ENCODE measurements around the gene TUBB. TPM values are rescaled to one million over a fixed set of nuclear protein-coding genes. Genes with fewer than 3 reads are reported as not detected.
"Not testable (repeated sequence)": the region's sequence is repeated elsewhere in the genome, so short reads cannot be mapped to it uniquely, and the experiment has no call there.

The TUBB gene
- total RNA-seq, 8 experiments from 2014 or later = 425 to 1,850 (median 943) TPM

DNA sequence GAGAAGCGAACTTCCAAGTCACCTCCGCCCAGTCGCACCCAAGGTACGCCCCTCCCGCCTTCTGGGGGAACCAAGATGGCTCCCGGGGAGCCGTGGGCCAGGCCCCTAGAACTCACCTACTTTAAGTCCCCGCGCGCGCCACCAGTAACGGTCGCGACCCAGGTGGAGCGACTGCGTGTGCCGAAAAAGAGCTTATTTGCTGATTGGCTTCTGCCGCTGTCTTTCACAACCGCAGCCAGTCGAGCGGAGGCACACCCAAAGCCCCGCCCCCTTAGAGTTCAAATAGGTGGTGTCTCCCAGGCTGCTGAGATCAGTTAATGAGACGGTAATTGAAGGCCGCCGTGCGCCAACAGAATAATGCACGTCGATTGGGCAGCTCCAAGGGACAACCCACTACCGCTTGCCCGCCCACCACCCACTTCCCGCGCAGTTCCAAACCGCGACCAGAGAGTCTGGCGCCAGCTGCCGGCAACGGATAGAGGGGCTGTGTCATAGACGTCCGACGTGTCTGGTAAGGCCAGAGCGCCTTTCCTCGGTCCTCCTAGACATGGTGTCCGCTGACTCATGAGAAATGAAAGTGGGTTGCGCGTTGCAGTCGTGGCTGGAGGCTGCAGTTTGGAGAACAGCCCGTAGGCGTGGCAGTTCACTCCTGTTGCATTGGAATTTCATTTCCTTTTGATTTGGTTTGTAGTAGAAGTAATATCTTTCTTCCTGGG is 2.9 kb upstream of the TUBB start, which contains the start of gene MDC1:
MDC1 (minus strand) TSS at position 153 of the 716 bp plus-strand sequence. CDS start 2,106 bp downstream, outside the sequence.
- 0 to 4% (median 0%) methylated on average over 1 to 13 of the region's 48 CpGs; no CpG with 5 or more reads in 3 of the 10 experiments for WGBS, 10 experiments
- ATAC-seq (replicated peaks in 6 of 8) = peak; percentile 76 to 86 (median 84)
- Histone ChIP-seq H3K27ac (peak within 1 kb of the TSS; percentile 82 to 91), H3K4me1 (replicated peaks in 1 of 2) (peaks cover 18 to 22% of the 10 kb centered on the region in 2 donors), H3K4me3 (peak within 1 kb of the TSS; percentile 54 to 63 (median 55))
- in situ Hi-C loops (cut with MboI; ENCODE audit: low pct_unique_long_range_greater_than_20kb in 2 of 9, low sequenced_read_pairs in 9 of 9, unreplicated experiment in 9 of 9) = no loop called here

DNA sequence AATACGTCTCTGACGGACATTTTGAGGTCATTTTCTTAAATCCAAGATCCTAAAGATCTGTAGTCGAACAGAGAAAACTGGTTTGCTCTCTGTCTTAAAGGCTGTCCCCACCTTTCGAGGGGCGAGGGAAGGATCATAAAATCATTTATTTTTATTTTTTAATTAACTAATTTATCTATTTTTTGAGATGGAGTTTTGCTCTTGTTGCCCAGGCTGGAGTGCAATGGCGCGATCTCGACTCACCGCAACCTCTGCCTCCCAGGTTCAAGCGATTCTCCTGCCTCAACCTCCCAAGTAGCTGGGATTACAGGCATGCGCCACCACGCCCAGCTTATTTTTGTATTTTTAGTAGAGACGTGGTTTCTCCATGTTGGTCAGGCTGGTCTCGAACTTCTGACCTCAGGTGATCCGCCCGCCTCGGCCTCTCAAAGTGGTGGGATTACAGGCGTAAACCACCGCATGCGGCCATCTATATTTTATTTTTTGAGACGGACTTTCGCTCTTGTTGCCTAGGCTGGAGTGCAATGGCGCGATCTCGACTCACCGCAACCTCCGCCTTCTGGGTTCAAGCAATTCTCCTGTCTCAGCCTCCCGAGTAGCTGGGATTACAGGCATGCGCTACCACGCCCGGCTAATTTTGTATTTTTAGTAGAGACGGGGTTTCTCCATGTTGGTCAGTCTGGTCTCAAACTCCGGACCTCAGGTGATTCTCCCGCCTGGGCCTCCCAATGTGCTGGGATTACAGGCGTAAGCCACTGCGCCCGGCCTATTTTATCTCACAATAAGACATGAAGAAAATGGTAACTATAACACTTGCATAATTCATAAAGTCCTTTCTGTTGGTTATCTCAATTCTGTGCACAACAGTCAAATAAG is 2.1 kb upstream of the TUBB start:
- peak overlapping the region; percentile 54 to 63 (median 55) for H3K4me3 ChIP-seq
- H3K4me1 ChIP-seq (replicated peaks in 1 of 2) = peaks cover 22 to 30% of the 10 kb centered on the region in 2 donors
- 23 to 100% (median 48%) methylated on average over 2 to 12 of the region's 37 CpGs for WGBS, 10 experiments
- H3K27ac ChIP-seq = peak overlapping the region; percentile 81 to 84
- in situ Hi-C loops (cut with MboI; ENCODE audit: low pct_unique_long_range_greater_than_20kb in 2 of 9, low sequenced_read_pairs in 9 of 9, unreplicated experiment in 9 of 9); ATAC-seq (replicated peaks in 6 of 8): not testable (repeated sequence)

DNA sequence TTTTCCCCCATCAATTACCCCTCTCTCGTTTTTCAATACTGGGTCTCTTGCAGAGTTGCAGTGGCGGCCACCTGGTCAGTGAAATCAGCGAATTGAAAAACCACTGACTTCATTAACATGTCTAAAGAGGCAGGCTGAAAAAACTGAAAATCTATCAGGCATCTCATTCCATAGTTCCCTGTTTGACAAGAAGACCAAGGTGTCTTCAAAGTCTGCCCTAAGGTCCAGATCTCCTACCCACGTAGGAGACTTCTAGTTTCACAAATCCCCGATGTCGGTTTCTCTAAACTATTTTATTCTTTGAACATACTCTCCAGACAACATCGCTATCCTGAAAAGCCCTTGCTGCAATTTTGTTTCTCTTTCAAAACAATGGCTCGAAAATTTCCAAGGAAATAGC is 796 bp upstream of the TUBB start:
- in situ Hi-C loops (cut with MboI; ENCODE audit: low pct_unique_long_range_greater_than_20kb in 2 of 9, low sequenced_read_pairs in 9 of 9, unreplicated experiment in 9 of 9) = no loop called here

DNA sequence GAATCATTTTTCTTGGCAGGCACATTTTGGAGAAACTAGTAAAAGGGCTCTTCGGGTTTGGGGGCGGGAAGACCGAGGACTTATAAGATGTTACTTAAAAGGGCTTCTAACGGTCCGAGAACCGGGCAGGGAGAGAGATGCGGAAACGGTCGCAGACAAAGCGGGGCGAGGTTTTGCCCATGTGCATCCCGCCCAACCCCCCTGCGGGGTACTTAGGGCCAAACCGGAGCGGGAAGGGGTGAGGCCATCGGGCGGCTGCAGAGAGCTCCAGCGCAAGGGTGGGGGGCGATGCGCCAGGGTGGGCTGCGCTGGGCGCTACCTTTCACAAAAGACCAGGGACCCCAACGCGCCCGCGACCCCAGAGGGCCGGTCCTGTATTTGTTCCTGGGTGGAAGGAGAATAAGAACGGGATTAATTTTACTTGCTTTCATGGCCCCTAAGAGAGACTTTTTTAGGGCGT is 616 bp downstream of the TUBB start:
- H3K4me1 ChIP-seq (replicated peaks in 1 of 2) = peaks cover 23 to 30% of the 10 kb centered on the region in 2 donors
- ATAC-seq (replicated peaks in 6 of 8) = no peak
- in situ Hi-C loops (cut with MboI; ENCODE audit: low pct_unique_long_range_greater_than_20kb in 2 of 9, low sequenced_read_pairs in 9 of 9, unreplicated experiment in 9 of 9) = loop anchor here in 1 of 9 experiments (5.0 kb wide), 1 partner anchor 43 kb away; no protein-coding TSS in a partner anchor
- WGBS, 10 experiments = 0 to 7% (median 0%) methylated on average over 2 to 12 of the region's 29 CpGs; no CpG with 5 or more reads in 2 of the 10 experiments
- peak overlapping the region; percentile 94 to 96 for H3K27ac ChIP-seq
- H3K4me3 ChIP-seq = peak overlapping the region; percentile 68 to 84 (median 76)

More for the DNA sequence above, 796 bp upstream of the TUBB start:
- no peak for ATAC-seq (replicated peaks in 6 of 8)
- peaks cover 23 to 30% of the 10 kb centered on the region in 2 donors for H3K4me1 ChIP-seq (replicated peaks in 1 of 2)
- H3K27ac ChIP-seq = peak overlapping the region; percentile 84 to 90
- WGBS, 10 experiments = 0 to 14% (median 1%) methylated on average over 2 to 8 of the region's 8 CpGs; no CpG with 5 or more reads in 2 of the 10 experiments
- H3K4me3 ChIP-seq = peak overlapping the region; percentile 68 to 84 (median 76)

DNA sequence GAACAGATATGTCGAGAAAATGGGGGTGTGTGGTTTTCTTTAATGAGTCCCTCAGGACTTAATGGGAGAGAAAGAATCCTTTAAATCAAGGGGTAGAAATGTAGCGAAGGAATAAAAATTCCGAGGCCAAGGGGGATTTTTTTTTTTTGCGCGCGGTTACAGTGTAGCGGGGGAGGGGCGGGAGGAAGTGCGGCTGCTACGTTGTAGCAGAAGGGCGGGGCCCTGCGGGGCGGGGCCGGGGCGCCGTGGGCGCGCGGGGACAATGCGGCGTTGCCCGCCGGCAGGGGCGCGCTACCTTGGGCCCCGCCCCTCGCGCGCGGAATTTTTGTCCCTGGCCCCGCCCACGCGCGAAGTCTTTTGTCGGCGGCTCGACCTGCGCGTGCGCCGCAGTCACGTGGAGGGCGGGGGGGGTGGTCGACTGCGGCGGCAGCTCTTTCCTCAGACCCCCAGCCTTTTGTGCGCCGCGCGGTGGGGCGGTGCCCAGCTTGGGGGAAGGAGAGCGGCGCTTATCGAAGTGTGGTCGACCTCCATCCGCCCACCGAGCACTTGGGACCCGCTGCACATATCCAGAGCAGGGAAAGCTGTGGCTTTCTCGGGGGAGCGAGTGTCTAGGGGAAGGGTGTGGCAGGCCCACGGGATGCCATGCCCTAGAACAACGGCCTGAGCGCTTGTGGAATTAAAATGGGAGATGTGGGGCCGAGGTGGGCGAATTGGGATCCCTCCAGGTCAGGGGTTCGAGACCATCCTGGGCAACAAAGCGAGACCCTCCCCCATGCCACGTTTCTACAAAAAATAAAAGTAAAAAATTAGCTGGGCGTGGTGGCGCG is 1.3 kb downstream of the TUBB start:
- in situ Hi-C loops (cut with MboI; ENCODE audit: low pct_unique_long_range_greater_than_20kb in 2 of 9, low sequenced_read_pairs in 9 of 9, unreplicated experiment in 9 of 9) = loop anchor here in 1 of 9 experiments (5.0 kb wide), 1 partner anchor 44 kb away; no protein-coding TSS in a partner anchor

DNA sequence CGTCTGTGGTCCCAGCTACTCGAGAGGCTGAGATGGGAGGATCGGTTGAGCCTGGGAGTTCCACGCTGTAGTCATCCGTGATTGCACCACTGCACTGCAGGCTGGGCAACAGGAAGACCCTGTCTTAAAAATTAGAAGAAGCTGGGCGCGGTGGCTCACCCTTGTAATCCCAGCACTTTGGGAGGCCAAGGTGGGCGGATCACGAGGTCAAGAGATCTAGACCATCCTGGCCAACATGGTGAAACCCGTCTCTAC is 1.8 kb downstream of the TUBB start:
- Histone ChIP-seq H3K27ac (peak overlapping the region; percentile 84), H3K4me1 (replicated peaks in 1 of 2) (peaks cover 18 to 22% of the 10 kb centered on the region in 2 donors), H3K4me3 (peak overlapping the region; percentile 68 to 84 (median 76))
- WGBS, 10 experiments = 0 to 20% (median 0%) methylated on average over 1 to 3 of the region's 10 CpGs; no CpG with 5 or more reads in 4 of the 10 experiments
- in situ Hi-C loops (cut with MboI; ENCODE audit: low pct_unique_long_range_greater_than_20kb in 2 of 9, low sequenced_read_pairs in 9 of 9, unreplicated experiment in 9 of 9) = loop anchor here in 1 of 9 experiments (5.0 kb wide), 1 partner anchor 45 kb away; no protein-coding TSS in a partner anchor
- ATAC-seq (replicated peaks in 6 of 8) = not testable (repeated sequence)

More for the DNA sequence above, 1.3 kb downstream of the TUBB start:
- WGBS, 10 experiments = 0 to 10% (median 0%) methylated on average over 2 to 5 of the region's 71 CpGs; no CpG with 5 or more reads in 4 of the 10 experiments
- H3K4me3 ChIP-seq = peak overlapping the region; percentile 68 to 84 (median 76)
- peaks cover 19 to 24% of the 10 kb centered on the region in 2 donors for H3K4me1 ChIP-seq (replicated peaks in 1 of 2)
- peak overlapping the region; percentile 94 to 96 for H3K27ac ChIP-seq
- ATAC-seq (replicated peaks in 6 of 8) = peak; percentile 3 to 30 (median 16)

DNA sequence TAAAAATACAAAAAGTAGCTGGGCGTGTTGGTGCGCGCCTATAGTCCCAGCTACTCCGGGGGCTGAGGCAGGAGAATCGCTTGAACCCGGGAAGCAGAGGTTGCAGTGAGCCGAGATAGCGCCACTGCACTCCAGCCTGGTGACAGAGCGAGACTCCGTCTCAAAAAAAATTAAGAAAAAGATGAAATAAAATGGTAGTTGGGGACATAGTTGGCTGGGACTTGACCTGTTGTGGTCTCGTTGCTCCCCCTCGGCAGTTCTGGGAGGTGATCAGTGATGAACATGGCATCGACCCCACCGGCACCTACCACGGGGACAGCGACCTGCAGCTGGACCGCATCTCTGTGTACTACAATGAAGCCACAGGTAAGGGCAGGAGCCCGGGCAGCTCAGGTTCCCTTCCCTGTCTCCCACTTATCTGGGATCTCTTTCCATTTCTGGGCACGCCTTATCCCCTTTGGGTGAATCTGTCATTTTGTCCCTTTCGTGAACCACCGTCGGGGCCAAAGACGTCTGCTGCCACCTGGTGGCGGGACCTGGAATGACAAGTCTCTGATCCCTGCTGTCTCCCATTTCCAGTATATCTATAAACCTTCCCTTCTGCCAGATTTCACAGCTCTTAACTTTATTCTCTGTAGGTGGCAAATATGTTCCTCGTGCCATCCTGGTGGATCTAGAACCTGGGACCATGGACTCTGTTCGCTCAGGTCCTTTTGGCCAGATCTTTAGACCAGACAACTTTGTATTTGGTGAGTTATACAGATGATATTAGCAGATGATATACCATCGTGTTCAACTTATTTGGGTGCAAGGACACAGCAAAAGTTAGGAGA is 2.3 kb downstream of the TUBB start:
- H3K27ac ChIP-seq = peak overlapping the region in 1 of 2 donors; percentile 84
- ATAC-seq (replicated peaks in 6 of 8) = peak in 1 of 8 experiments; percentile 0
- WGBS, 10 experiments = 0 to 80% (median 14%) methylated on average over 1 to 17 of the region's 27 CpGs
- H3K4me1 ChIP-seq (replicated peaks in 1 of 2) = peaks cover 18 to 22% of the 10 kb centered on the region in 2 donors
- H3K4me3 ChIP-seq = peak overlapping the region; percentile 68 to 84 (median 76)
- in situ Hi-C loops (cut with MboI; ENCODE audit: low pct_unique_long_range_greater_than_20kb in 2 of 9, low sequenced_read_pairs in 9 of 9, unreplicated experiment in 9 of 9) = loop anchor here in 1 of 9 experiments (5.0 kb wide), 1 partner anchor 45 kb away; no protein-coding TSS in a partner anchor

DNA sequence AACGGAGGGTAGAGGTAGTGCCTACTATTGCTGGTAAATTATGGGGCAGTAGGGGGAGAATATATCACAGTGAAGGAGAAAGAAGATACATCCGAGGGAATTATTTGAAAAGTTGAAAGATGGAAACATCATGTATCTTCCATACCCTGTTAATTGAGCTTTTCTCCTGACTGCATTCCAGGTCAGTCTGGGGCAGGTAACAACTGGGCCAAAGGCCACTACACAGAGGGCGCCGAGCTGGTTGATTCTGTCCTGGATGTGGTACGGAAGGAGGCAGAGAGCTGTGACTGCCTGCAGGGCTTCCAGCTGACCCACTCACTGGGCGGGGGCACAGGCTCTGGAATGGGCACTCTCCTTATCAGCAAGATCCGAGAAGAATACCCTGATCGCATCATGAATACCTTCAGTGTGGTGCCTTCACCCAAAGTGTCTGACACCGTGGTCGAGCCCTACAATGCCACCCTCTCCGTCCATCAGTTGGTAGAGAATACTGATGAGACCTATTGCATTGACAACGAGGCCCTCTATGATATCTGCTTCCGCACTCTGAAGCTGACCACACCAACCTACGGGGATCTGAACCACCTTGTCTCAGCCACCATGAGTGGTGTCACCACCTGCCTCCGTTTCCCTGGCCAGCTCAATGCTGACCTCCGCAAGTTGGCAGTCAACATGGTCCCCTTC is 3.1 kb downstream of the TUBB start:
- H3K27ac ChIP-seq; ATAC-seq (replicated peaks in 6 of 8); H3K4me3 ChIP-seq: not testable (repeated sequence)
- peaks cover 13 to 17% of the 10 kb centered on the region in 2 donors for H3K4me1 ChIP-seq (replicated peaks in 1 of 2)
- in situ Hi-C loops (cut with MboI; ENCODE audit: low pct_unique_long_range_greater_than_20kb in 2 of 9, low sequenced_read_pairs in 9 of 9, unreplicated experiment in 9 of 9) = loop anchor here in 1 of 9 experiments (5.0 kb wide), 1 partner anchor 46 kb away; no protein-coding TSS in a partner anchor
- 0 to 93% (median 81%) methylated on average over 1 to 6 of the region's 16 CpGs; no CpG with 5 or more reads in 1 of the 10 experiments for WGBS, 10 experiments

DNA sequence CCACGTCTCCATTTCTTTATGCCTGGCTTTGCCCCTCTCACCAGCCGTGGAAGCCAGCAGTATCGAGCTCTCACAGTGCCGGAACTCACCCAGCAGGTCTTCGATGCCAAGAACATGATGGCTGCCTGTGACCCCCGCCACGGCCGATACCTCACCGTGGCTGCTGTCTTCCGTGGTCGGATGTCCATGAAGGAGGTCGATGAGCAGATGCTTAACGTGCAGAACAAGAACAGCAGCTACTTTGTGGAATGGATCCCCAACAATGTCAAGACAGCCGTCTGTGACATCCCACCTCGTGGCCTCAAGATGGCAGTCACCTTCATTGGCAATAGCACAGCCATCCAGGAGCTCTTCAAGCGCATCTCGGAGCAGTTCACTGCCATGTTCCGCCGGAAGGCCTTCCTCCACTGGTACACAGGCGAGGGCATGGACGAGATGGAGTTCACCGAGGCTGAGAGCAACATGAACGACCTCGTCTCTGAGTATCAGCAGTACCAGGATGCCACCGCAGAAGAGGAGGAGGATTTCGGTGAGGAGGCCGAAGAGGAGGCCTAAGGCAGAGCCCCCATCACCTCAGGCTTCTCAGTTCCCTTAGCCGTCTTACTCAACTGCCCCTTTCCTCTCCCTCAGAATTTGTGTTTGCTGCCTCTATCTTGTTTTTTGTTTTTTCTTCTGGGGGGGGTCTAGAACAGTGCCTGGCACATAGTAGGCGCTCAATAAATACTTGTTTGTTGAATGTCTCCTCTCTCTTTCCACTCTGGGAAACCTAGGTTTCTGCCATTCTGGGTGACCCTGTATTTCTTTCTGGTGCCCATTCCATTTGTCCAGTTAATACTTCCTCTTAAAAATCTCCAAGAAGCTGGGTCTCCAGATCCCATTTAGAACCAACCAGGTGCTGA is 3.9 kb downstream of the TUBB start:
- 25 to 100% (median 100%) methylated on average over 1 to 11 of the region's 29 CpGs; no CpG with 5 or more reads in 3 of the 10 experiments for WGBS, 10 experiments
- peaks cover 7 to 12% of the 10 kb centered on the region in 2 donors for H3K4me1 ChIP-seq (replicated peaks in 1 of 2)
- H3K27ac ChIP-seq; H3K4me3 ChIP-seq; ATAC-seq (replicated peaks in 6 of 8): not testable (repeated sequence)
- in situ Hi-C loops (cut with MboI; ENCODE audit: low pct_unique_long_range_greater_than_20kb in 2 of 9, low sequenced_read_pairs in 9 of 9, unreplicated experiment in 9 of 9) = loop anchor here in 1 of 9 experiments (5.0 kb wide), 1 partner anchor 47 kb away; no protein-coding TSS in a partner anchor

Measured in motor neuron (in vitro differentiated cells).